ENCODE measurements around the gene MORN4.
"Not testable (repeated sequence)": the region's sequence is repeated elsewhere in the genome, so short reads cannot be mapped to it uniquely, and the experiment has no call there.

The MORN4 gene

DNA sequence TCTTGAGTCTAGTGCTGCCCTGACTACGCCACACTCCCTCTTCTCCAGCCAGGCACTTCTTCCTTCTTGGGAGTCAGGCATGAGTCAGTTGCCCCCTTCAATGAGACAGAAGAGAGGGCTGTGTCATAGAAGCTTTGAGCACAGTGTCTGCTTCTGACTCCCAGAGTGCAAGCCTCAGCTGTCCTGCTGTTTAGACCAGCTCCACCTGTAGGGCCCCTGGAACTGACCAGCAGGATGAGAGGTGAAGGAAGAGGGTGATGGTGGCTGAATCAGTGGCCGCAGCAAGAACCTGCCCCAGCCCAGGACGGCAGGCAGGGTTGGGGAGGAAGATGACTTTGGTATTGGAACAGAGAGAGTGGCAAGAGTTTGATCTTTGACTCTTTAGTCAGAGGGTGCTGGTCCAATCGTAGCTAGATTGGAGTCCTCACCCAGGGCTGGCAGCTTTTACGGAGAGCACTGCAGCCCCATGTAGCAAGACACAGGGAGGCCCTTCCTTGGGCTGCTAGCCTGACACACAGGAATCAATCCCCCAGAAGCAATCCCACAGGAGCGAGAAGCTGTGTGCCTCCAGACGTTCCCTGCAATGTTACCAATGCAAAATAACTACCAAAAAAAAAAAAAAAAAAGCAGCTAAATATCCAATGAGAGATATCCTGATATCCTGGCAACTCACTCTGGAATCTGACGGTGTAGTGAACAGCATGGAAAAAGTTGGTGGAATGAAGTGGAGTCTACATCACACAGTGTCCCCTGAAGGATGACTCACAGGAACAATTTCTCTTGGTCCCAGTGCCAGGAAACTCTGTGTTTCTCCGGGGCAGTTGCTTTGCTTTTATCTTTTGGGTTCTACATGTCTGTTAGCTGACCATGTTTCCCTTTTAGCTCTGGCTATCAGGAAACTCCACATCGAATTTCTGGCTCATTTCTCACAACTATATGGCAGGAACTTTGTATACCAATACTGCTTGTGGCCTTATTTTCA is 36.9 kb downstream of the MORN4 start:
- no peak for DNase-seq

DNA sequence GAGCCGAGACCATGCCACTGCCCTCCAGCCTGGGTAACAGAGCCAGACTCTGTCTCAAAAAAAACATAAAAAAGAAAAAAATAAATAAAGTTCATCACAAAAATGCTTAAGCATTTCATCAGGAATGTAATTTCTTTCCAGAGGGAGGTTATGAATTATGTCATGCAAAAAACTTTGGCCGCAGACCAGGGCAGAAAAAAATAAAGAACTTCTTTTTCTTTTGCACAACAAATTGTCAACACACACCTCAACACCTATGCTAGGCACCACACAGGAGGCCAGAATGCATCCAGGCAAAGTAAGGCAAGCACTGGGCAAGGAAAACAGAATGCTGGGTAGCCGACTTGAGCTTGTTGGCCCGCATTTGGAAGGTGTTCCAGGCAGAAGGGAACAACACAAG is 39.9 kb downstream of the MORN4 start:
- DNase-seq, result no peak

DNA sequence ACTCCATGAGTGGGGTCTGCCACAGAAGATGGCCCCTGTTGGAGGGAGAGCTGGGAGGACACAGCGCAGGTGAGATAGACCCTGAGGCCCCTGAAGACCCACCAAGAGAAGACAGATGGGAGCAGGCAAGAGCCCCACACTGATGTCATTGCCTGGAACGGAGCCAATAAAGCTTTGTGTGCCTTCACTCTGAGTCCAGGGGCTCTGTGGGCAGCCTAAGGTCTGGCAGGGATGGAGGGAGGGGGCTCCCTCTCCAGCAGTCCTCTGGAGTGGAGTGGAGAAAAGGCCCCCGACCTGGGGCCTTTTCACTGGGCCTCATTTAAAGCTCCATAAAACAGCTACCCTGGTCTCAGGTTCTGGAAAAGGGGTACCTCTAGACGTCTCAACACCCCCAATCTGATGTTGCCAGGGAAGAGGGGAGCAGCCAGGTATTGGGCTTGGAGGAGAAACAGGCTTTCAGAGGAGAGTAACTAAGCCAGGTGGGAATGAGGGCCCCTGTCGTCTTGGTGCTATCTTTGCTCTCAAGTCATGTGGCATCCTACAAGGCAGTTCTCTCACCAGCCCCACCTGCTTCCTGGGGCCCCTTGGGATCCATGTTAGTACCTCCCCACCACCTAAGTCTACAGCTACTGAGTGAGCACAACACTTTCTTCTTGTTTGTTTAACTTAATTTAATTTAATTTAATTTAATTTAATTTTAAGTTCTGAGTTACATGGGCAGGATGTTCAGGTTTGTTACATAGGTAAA is 42.4 kb downstream of the MORN4 start:
- no peak for DNase-seq

DNA sequence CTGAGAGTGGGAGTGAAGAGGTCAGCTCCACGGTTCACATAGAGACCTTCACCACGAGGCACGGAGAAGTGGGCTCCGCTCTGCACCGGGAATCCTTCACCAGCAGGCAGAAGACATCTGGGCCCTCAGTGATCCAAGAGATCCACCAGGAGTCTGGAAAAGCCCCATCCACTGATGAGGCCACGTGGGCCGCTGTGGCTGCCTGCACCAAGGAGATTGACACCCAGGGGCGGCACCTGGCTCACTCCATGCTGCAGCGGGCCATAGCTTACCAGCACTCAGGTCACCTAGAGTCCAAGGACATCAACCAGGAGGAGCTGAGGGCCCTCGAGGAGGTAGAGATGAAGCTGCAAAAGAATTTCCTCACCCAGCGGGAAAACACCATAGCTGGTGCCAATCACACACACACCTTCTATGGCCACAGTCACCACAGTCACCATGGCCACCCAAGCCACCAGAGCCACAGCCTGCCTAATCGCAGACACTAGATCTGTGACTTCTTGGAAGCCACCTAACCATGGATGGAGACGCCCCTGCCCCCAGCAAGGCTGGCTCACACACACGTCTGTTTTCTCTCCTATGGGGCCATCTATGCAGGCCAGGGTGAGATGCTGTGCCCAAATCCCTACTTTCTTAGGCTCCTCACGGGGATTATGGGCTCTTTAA is 43.1 kb downstream of the MORN4 start:
- no peak for DNase-seq

DNA sequence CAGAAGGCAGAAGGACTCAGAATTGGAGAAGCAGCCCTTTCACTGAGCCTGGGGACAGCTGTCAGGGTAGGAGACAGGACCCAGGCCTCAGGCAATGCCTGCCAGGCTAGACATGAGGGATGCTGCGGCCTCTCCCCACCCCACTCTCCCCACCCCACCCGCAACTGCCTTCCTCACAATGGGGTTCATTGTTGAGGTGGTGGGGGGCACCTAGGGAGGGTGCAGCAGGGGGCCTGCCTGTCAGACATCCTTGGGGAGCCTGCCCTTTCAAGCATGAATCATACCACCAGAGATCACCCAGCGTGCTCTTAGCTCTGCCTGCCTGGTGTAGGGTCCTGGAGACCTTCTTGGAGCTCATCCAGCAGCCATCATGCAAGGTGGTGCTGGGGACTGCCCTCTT is 43.8 kb downstream of the MORN4 start, which contains the start of gene C10orf62:
C10orf62 (plus strand) TSS at position 243 of the 400 bp plus-strand sequence. CDS start 177 bp downstream, outside the sequence.
- no peak for DNase-seq

- DNase-seq, result no peak
Measured at GRCh38 chr10:97587183-97587582, 46.1 kb downstream of the MORN4 start.

DNA sequence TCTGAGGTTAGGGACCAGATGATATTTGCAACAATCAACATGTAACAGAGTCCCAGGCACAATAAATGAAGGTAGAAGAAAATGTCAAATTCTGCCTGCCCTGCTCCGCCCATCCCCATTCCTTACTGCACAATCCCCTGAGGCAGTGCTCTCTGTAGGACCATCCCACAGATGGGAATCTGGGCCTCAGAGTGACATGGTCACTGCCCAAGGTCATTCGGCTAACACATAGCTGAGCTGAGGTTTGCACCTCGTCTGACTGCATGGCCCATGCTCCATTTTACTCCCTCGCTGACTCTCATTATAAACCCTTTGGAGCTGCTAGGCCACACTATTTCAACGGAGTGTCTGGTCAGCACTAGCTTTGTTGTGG is 47.9 kb downstream of the MORN4 start:
- no peak for DNase-seq

GRCh38 chr10:97584798-97585438 is 48.4 kb downstream of the MORN4 start:
- no peak for DNase-seq

- DNase-seq, result no peak
Measured at GRCh38 chr10:97584060-97584797, 49.1 kb downstream of the MORN4 start, which contains the start of gene HOGA1. Gene HOGA1 (plus strand): TSS chr10:97584389. CDS start chr10:97584704, 315 bp downstream.

DNA sequence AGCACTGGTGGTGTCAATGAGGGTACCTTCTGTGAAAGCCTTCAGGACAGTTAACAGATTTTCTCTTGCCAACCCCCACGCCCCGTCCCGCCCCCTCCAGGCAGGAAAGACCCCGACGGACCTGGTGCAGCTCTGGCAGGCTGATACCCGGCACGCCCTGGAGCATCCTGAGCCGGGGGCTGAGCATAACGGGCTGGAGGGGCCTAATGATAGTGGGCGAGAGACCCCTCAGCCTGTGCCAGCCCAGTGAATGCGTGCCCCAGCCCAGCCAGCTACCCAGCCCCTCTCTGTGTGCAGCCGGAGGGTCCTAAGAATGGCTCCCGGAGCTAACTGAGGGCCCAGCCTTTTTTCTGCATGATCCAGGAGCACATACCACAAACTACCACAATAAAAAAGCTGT is 49.8 kb downstream of the MORN4 start:
- DNase-seq, result no peak

DNA sequence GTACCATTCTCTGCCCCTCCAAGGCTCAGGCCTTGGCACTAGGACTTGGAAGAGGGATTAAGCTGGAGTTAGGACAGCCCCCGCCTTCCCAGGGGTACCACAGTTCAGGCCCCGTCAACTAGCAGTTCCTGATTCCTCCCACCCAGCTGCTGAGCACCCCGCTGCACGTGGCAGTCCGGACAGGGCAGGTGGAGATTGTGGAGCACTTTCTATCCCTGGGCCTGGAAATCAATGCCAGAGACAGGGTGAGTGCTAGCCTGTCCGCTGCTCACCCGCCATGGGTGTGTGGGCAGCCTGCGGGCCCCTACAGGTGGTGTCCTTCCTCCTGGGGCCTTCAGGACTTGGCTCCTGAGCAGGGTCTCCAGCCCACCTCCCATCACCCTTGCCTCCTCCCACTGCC is 51.1 kb downstream of the MORN4 start:
- DNase-seq, result no peak

DNA sequence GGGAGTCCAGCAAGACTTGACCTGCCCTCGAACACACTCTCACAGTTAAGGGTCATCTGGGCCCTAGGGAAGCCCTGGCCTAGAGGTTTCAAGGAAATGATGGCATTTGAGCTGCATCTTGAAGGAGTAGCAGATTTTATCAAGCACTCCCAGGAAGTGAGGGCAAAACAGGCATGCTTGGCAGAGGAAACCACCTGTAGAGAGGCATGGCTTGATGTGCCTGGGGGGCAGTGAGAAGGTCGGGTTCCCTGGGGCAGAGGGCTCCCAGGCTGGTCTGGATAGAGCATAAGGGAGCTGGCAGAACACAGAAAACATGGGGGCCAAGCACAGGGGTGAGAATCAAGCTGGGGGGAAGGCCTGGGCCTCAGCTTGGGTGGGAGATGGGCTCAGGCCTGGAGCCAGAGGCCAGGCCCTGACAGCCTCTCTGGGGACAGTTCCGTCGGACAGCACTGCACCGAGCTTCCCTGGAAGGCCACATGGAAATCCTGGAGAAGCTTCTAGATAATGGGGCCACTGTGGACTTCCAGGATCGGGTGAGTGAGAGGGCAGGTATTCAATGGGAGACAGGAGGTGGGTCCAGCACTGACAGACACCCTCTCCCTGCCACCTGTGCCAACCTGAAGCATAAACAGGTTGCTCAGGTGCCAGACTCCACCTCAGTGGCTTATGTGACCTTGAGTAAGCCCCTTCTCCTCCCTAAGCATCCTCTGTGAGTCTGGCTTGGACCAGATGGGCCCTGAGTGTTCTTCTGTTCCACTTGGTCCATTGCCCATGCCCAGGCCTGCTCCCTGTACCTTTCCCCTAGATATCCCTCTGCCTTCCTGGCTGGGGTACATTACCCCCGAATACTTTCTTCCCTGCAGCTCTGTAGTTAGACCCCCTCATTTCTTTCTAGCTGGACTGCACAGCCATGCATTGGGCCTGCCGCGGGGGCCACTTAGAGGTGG is 52.6 kb downstream of the MORN4 start:
- no peak for DNase-seq

DNA sequence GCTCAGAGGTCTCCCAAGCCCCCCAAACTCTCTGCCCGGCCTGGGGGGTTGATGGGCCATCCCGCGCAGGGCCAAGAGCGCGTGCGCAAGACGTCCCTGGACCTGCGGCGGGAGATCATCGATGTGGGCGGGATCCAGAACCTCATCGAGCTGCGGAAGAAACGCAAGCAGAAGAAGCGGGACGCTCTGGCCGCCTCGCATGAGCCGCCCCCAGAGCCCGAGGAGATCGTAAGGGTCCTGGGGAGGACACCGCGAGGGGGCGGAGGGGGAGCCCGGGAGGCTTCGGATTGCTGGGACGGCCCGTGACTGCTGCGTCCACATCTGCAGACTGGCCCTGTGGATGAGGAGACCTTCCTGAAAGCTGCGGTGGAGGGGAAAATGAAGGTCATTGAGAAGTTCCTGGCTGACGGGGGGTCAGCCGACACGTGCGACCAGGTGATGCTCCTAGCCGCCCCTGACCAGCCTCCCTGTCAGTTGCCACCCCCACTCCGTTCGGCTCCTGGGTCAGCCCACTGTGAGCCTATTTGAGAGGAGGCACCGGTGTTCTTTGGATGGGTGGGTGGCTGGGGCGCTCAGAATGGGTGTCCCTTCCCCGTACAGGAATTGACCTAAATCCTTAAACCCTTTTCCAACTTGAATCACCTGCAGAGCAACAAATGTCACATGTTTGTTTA is 55.0 kb downstream of the MORN4 start:
- no peak for DNase-seq

DNA sequence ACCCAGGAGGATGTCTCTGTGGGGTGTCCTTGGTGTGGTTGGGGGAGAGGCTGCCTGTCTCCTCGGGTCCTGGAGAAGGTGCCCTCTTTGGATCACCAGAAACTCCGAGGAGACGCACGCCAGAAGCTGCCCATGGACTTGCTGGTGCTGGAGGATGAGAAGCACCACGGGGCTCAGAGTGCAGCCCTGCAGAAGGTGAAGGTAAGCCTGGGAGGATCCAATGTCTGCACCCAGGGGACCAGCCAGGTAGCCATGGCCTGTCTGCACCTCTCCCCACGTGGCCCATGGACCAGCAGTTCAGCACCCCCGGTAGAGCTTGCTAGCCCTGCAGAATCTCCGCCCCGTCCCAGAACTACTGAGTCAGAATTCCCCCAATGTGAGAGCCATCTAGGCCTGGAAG is 55.6 kb downstream of the MORN4 start:
- DNase-seq, result no peak

DNA sequence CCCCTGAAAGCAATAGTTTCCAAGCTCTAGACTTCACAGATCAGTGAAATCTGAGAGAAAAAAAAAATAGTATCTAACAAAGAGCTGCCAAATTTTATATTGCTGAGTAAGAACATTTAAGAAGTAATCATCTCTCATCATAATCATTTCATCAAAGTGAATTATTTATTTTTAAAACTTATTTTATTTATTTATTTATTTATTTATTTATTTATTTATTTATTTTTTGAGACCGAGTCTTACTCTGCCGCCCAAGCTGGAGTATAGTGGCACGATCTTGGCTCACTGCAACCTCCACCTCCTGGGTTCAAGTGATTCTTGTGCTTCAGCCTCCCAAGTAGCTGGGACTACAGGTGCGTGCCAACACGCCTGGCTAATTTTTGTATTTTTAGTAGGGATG is 56.8 kb downstream of the MORN4 start:
- not testable (repeated sequence) for DNase-seq

- DNase-seq, result no peak
Measured at GRCh38 chr10:97575127-97575668, 58.1 kb downstream of the MORN4 start.

- DNase-seq, result no peak
Measured at GRCh38 chr10:97574374-97575126, 58.8 kb downstream of the MORN4 start.

DNA sequence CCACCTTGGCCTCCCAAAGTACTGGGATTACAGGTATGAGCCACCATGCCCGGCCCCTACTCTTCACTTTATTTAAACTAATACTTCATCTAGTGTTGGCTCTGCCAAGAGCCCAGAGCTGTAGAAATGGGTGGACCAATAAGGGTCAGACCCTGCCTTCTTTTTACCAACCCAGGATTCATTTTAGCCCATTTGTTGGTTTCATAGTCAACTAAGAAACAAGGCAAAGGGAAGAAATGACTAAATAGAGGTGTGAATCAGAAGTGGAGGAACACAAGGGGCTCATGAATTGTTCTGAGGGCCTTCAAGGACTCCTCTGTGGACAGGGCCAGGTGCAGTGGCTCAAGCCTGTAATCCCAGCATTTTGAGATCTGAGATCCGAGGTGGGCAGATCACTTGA is 59.6 kb downstream of the MORN4 start:
- no peak for DNase-seq

DNA sequence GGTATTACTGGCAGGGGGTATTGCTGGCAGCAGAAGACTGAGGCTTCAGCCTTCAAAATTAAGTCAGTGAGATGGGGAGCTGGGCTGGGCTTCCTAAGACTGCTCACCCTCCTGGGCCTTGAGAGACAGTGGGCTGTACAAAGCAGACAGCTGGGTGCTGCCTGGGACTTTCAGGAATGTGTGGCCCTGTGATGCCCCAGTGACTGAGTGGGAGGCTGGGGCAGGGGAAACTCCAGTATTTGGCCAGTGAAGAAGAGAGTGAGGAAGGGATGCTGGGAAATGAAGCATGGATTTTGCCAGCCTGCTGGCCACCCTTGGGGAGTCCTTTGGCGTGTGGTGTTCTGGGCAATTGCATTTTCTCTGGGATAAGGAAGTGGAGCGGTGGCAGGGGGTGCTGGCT is 60.3 kb downstream of the MORN4 start:
- no peak for DNase-seq
